ENCODE measurements around the gene MCUB.

MCUB gene

GRCh38 chr4:109683621-109684253 is 123.7 kb downstream of the MCUB start:
- no peak for DNase-seq

- no peak for DNase-seq
Measured at GRCh38 chr4:109684727-109685126, 124.7 kb downstream of the MCUB start.

GRCh38 chr4:109690690-109691410 is 130.8 kb downstream of the MCUB start:
- DNase-seq: no peak

- no peak for DNase-seq
Measured at GRCh38 chr4:109691411-109691920, 131.4 kb downstream of the MCUB start.

- DNase-seq: no peak
Measured at GRCh38 chr4:109698656-109699055, 138.6 kb downstream of the MCUB start.

- peak; percentile 34 for DNase-seq
Measured at GRCh38 chr4:109699553-109700225, 139.6 kb downstream of the MCUB start.

- DNase-seq: no peak
Measured at GRCh38 chr4:109701566-109702410, 141.7 kb downstream of the MCUB start.

GRCh38 chr4:109702950-109703663 is 143.1 kb downstream of the MCUB start, which contains the start of gene CASP6:
Gene CASP6, minus strand, starts transcription at chr4:109703445. Its CDS starts 50 bp downstream, at chr4:109703395.
- peak; percentile 68 for DNase-seq

- DNase-seq: peak; percentile 12
Measured at GRCh38 chr4:109703664-109704361, 143.8 kb downstream of the MCUB start.

GRCh38 chr4:109708435-109708834 is 148.4 kb downstream of the MCUB start:
- DNase-seq: no peak

- no peak for DNase-seq
Measured at GRCh38 chr4:109708990-109709389, 148.9 kb downstream of the MCUB start.

- DNase-seq: no peak
Measured at GRCh38 chr4:109713500-109713899, 153.5 kb downstream of the MCUB start.

- DNase-seq: no peak
Measured at GRCh38 chr4:109718759-109719158, 158.7 kb downstream of the MCUB start.

GRCh38 chr4:109719604-109720003 is 159.6 kb downstream of the MCUB start:
- DNase-seq: no peak

- no peak for DNase-seq
Measured at GRCh38 chr4:109721033-109721432, 161.0 kb downstream of the MCUB start.

- DNase-seq: no peak
Measured at GRCh38 chr4:109722357-109722756, 162.3 kb downstream of the MCUB start.

- DNase-seq: no peak
Measured at GRCh38 chr4:109723110-109723509, 163.1 kb downstream of the MCUB start.

GRCh38 chr4:109728385-109728784 is 168.3 kb downstream of the MCUB start:
- DNase-seq: no peak

- no peak for DNase-seq
Measured at GRCh38 chr4:109729117-109729717, 169.2 kb downstream of the MCUB start.

- peak; percentile 63 for DNase-seq
Measured at GRCh38 chr4:109729718-109730618, 169.9 kb downstream of the MCUB start, which contains the start of gene PLA2G12A. Gene PLA2G12A, minus strand, starts transcription at chr4:109730070. Its CDS starts 261 bp downstream, at chr4:109729809.
